ENCODE measurements around the gene SURF4. TPM values are rescaled to one million over a fixed set of nuclear protein-coding genes. Genes with fewer than 3 reads are reported as not detected.

SURF4 gene
- total RNA-seq, 4 donors from 2014 or later: 89.4 to 205 (median 147) TPM

GRCh38 chr9:133355881-133356357, 19.9 kb downstream of the SURF4 start:
- 1 to 5% methylated on average over 4 to 24 of the region's 31 CpGs for WGBS, 2 donors (ENCODE audit: low coverage in 1 of 2)
- H3K4me3 ChIP-seq: peak overlapping the region; percentile 77 to 95 (median 86)
- H3K4me1 ChIP-seq: peaks cover 12 to 25% (median 18%) of the 10 kb centered on the region in 4 donors
- no peaks in the 10 kb centered on the region for H3K9me3 ChIP-seq
- H3K27me3 ChIP-seq: no peaks in the 10 kb centered on the region
- intact Hi-C loops (cut with DNase I; ENCODE audit: low total_unique reads): no loop called here
- no peak for DNase-seq
- H3K27ac ChIP-seq: peak overlapping the region; percentile 81 to 92 (median 86)
- no peak for TF ChIP-seq POLR2AphosphoS5 (IDR thresholded peaks at IDR 0.05)
- TF ChIP-seq POLR2A (IDR thresholded peaks at IDR 0.05): no peak
- H3K36me3 ChIP-seq: peaks cover 0 to 16% (median 5%) of the 10 kb centered on the region in 4 donors
- in situ Hi-C loops (cut with MboI; ENCODE audit: low pct_ligation_motif_present in 1 of 4, low pct_unique_long_range_greater_than_20kb in 1 of 4, low sequenced_read_pairs in 3 of 4): no loop called here

- in situ Hi-C loops (cut with MboI; ENCODE audit: low pct_ligation_motif_present in 1 of 4, low pct_unique_long_range_greater_than_20kb in 1 of 4, low sequenced_read_pairs in 3 of 4) (no loop called here), intact Hi-C loops (cut with DNase I; ENCODE audit: low total_unique reads) (no loop called here)
- TF ChIP-seq EP300 (IDR thresholded peaks at IDR 0.05; ENCODE audit: low read depth): no peak
- TF ChIP-seq CTCF (IDR thresholded peaks at IDR 0.05): no peak
- TF ChIP-seq POLR2A (IDR thresholded peaks at IDR 0.05): no peak
- TF ChIP-seq POLR2AphosphoS5 (IDR thresholded peaks at IDR 0.05): no peak
- DNase-seq: no peak
- Histone ChIP-seq H3K4me1 (peaks cover 12 to 28% (median 21%) of the 10 kb centered on the region in 4 donors), H3K9me3 (no peaks in the 10 kb centered on the region), H3K27me3 (no peaks in the 10 kb centered on the region), H3K27ac (no peak overlapping the region), H3K4me3 (no peak overlapping the region), H3K36me3 (peaks cover 0 to 27% (median 11%) of the 10 kb centered on the region in 4 donors)
- WGBS, 2 donors (ENCODE audit: low coverage in 1 of 2): 83% methylated on average over 7 of the region's 7 CpGs; no CpG with 5 or more reads in 1 of the 2 donors
Observed at GRCh38 chr9:133354766-133355165, 21.1 kb downstream of the SURF4 start.

- no peaks in the 10 kb centered on the region for H3K9me3 ChIP-seq
- H3K4me1 ChIP-seq: peaks cover 21 to 40% (median 32%) of the 10 kb centered on the region in 4 donors
- H3K36me3 ChIP-seq: peaks cover 0 to 29% (median 11%) of the 10 kb centered on the region in 4 donors
- in situ Hi-C loops (cut with MboI; ENCODE audit: low pct_ligation_motif_present in 1 of 4, low pct_unique_long_range_greater_than_20kb in 1 of 4, low sequenced_read_pairs in 3 of 4): no loop called here
- intact Hi-C loops (cut with DNase I; ENCODE audit: low total_unique reads): no loop called here
- no peaks in the 10 kb centered on the region for H3K27me3 ChIP-seq
- H3K4me3 ChIP-seq: no peak overlapping the region
- no peak for DNase-seq
- TF ChIP-seq EP300 (IDR thresholded peaks at IDR 0.05; ENCODE audit: low read depth) (no peak), CTCF (IDR thresholded peaks at IDR 0.05) (no peak), POLR2A (IDR thresholded peaks at IDR 0.05) (no peak), POLR2AphosphoS5 (IDR thresholded peaks at IDR 0.05) (no peak)
- no peak overlapping the region for H3K27ac ChIP-seq
- WGBS, 2 donors (ENCODE audit: low coverage in 1 of 2): 87% methylated on average over 5 of the region's 5 CpGs; no CpG with 5 or more reads in 1 of the 2 donors
Observed at GRCh38 chr9:133353548-133353947, 22.3 kb downstream of the SURF4 start.

GRCh38 chr9:133352635-133353340, 23.1 kb downstream of the SURF4 start:
- Histone ChIP-seq H3K4me3 (no peak overlapping the region), H3K27me3 (no peaks in the 10 kb centered on the region), H3K4me1 (peaks cover 21 to 41% (median 32%) of the 10 kb centered on the region in 4 donors), H3K9me3 (no peaks in the 10 kb centered on the region), H3K36me3 (peaks cover 0 to 29% (median 11%) of the 10 kb centered on the region in 4 donors), H3K27ac (no peak overlapping the region)
- no peak for DNase-seq
- TF ChIP-seq CTCF (IDR thresholded peaks at IDR 0.05): no peak
- TF ChIP-seq POLR2AphosphoS5 (IDR thresholded peaks at IDR 0.05): no peak
- no peak for TF ChIP-seq EP300 (IDR thresholded peaks at IDR 0.05; ENCODE audit: low read depth)
- no peak for TF ChIP-seq POLR2A (IDR thresholded peaks at IDR 0.05)
- WGBS, 2 donors (ENCODE audit: low coverage in 1 of 2): 64 to 69% methylated on average over 6 to 8 of the region's 8 CpGs
- intact Hi-C loops (cut with DNase I; ENCODE audit: low total_unique reads): no loop called here
- in situ Hi-C loops (cut with MboI; ENCODE audit: low pct_ligation_motif_present in 1 of 4, low pct_unique_long_range_greater_than_20kb in 1 of 4, low sequenced_read_pairs in 3 of 4): no loop called here

Measured in transverse colon (tissue), 4 donors.